Hepatocyte (in vitro differentiated cells): Measurements from ENCODE around the gene SOS2. TPM values are rescaled to one million over a fixed set of nuclear protein-coding genes. Genes with fewer than 3 reads are reported as not detected.

Source experiments
- DNase-seq: peaks from one replicate; pipeline ENCODE4 v3.0.0-alpha.2; 2016; ENCODE audit warnings: low spot score
- H2AFZ ChIP-seq: fragments of 200-600 bp; sonication (generic); 2 replicates; pipeline ENCODE4 v1.6.0; 2016; ENCODE audit warnings: antibody characterized with exemption, mild to moderate bottlenecking
- H3K27ac ChIP-seq: fragments of 200-600 bp; sonication (generic); 2 replicates; pipeline ENCODE4 v1.5.1; 2016; ENCODE audit warnings: mild to moderate bottlenecking
- H3K27me3 ChIP-seq: fragments of 200-600 bp; sonication (generic); 2 replicates; pipeline ENCODE4 v1.6.1; 2016
- H3K36me3 ChIP-seq: fragments of 200-600 bp; sonication (generic); replicated peaks from 2 replicates; pipeline ENCODE4 v1.5.1; 2016; ENCODE audit warnings: low read depth; ENCODE audit not compliant: insufficient read depth
- H3K4me1 ChIP-seq: fragments of 200-600 bp; sonication (generic); 2 replicates; pipeline ENCODE4 v1.5.1; 2016; ENCODE audit warnings: mild to moderate bottlenecking, moderate library complexity; ENCODE audit not compliant: insufficient read depth
- H3K4me2 ChIP-seq: fragments of 200-600 bp; sonication (generic); 2 replicates; pipeline ENCODE4 v1.6.0; 2016
- H3K4me3 ChIP-seq: fragments of 200-600 bp; sonication (generic); 2 replicates; pipeline ENCODE4 v1.5.1; 2016; ENCODE audit warnings: mild to moderate bottlenecking
- H3K79me2 ChIP-seq: fragments of 200-600 bp; sonication (generic); 2 replicates; pipeline ENCODE4 v1.6.0; 2017; ENCODE audit warnings: mild to moderate bottlenecking
- H3K9me2 ChIP-seq: fragments of 200-600 bp; sonication (generic); replicated peaks from 2 replicates; pipeline ENCODE4 v1.6.0; 2017; ENCODE audit warnings: mild to moderate bottlenecking; ENCODE audit not compliant: insufficient read depth
- H3K9me3 ChIP-seq: fragments of 200-600 bp; sonication (generic); 2 replicates; pipeline ENCODE4 v1.5.1; 2016; ENCODE audit warnings: low read depth, mild to moderate bottlenecking
- H4K20me1 ChIP-seq: fragments of 200-600 bp; sonication (generic); 2 replicates; pipeline ENCODE4 v1.6.0; 2016; ENCODE audit warnings: mild to moderate bottlenecking; ENCODE audit not compliant: insufficient read depth, poor library complexity, severe bottlenecking
- CTCF ChIP-seq: fragments of 200-600 bp; sonication (generic); IDR thresholded peaks from 2 replicates; pipeline ENCODE4 v1.5.1; 2016; ENCODE audit warnings: antibody characterized with exemption, mild to moderate bottlenecking; ENCODE audit not compliant: poor library complexity
- EZH2 ChIP-seq: fragments of 200-600 bp; sonication (generic); IDR thresholded peaks from 2 replicates; pipeline ENCODE4 v1.6.1; 2016; ENCODE audit warnings: antibody characterized with exemption, mild to moderate bottlenecking, borderline replicate concordance
- EZH2phosphoT487 ChIP-seq: fragments of 200-600 bp; sonication (generic); IDR thresholded peaks from one replicate; pipeline ENCODE4 v1.6.1; 2018; ENCODE audit warnings: antibody characterized with exemption, mild to moderate bottlenecking, low read depth, moderate library complexity; ENCODE audit not compliant: unreplicated experiment, severe bottlenecking
- WGBS: methylation state at CpG from one replicate; pipeline ENCODE4 v1.1.6; 2016; ENCODE audit warnings: low lambda C conversion rate; ENCODE audit errors: missing lambda C conversion rate; 5-methylcytosine and 5-hydroxymethylcytosine counted together
- polyA plus RNA-seq: library from polyadenylated mRNA; unstranded; fragments of >200 nt; fragmentation: Nextera tagmentation; extraction: Ambion mirVana; gene quantifications from 2 replicates; pipeline ENCODE4 v1.2.1, GENCODE V29; 2016
- total RNA-seq: library from RNA; depleted of rRNA; stranded (reverse); fragments of >200 nt; gene quantifications from 2 replicates; pipeline ENCODE4 v1.2.3, GENCODE V29; 2014

SOS2 gene
- total and polyA plus RNA-seq, 2 experiments from 2014 or later: 12.9 to 28.7 TPM

GRCh38 chr14:50139192-50139591, 92.2 kb downstream of the SOS2 start:
- no peaks in the 10 kb centered on the region for H3K79me2 ChIP-seq
- no peak overlapping the region for H3K27ac ChIP-seq
- H3K9me3 ChIP-seq: no peaks in the 10 kb centered on the region
- H2AFZ ChIP-seq: no peak overlapping the region
- H3K27me3 ChIP-seq: no peaks in the 10 kb centered on the region
- 93% methylated on average over 3 of the region's 3 CpGs for WGBS
- no peaks in the 10 kb centered on the region for H3K9me2 ChIP-seq
- DNase-seq: no peak
- no peak overlapping the region for H3K4me3 ChIP-seq
- H3K4me2 ChIP-seq: no peak overlapping the region
- no peak for TF ChIP-seq EZH2phosphoT487
- TF ChIP-seq CTCF: no peak
- no peak for TF ChIP-seq EZH2
- no peaks in the 10 kb centered on the region for H3K36me3 ChIP-seq
- no peaks in the 10 kb centered on the region for H3K4me1 ChIP-seq
- no peaks in the 10 kb centered on the region for H4K20me1 ChIP-seq

DNA sequence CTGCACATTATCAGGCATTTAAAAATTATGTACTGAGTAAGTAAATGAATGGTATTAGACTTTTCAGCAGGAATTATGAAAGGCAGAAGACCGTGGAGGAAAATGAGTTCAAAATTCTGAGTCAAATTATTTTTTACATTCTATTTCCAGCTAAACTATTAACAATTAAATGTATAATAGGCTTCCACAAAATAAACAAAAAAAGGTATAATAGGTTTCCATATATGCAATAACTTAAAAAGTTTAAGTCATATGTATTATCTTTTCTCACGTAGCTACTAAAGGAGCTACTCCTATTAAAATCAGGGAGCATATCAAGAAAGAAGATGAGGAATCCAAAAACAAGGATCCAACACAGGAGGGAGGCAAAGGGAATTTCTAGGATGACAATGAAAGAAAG, 103.6 kb downstream of the SOS2 start:
- Histone ChIP-seq H3K36me3 (peaks cover 7% of the 10 kb centered on the region), H3K9me2 (no peaks in the 10 kb centered on the region), H3K79me2 (no peaks in the 10 kb centered on the region), H3K27me3 (no peaks in the 10 kb centered on the region), H4K20me1 (no peaks in the 10 kb centered on the region), H2AFZ (no peak overlapping the region), H3K4me2 (no peak overlapping the region), H3K27ac (no peak overlapping the region), H3K4me1 (no peaks in the 10 kb centered on the region), H3K4me3 (no peak overlapping the region), H3K9me3 (no peaks in the 10 kb centered on the region)
- no peak for DNase-seq
- no peak for TF ChIP-seq EZH2
- no peak for TF ChIP-seq EZH2phosphoT487
- no peak for TF ChIP-seq CTCF
- 100% methylated on average over 2 of the region's 2 CpGs for WGBS

- Histone ChIP-seq H3K9me3 (no peaks in the 10 kb centered on the region), H3K27ac (no peak overlapping the region), H3K27me3 (no peaks in the 10 kb centered on the region), H3K79me2 (no peaks in the 10 kb centered on the region), H3K36me3 (peaks cover 7% of the 10 kb centered on the region), H3K9me2 (no peaks in the 10 kb centered on the region), H3K4me3 (no peak overlapping the region), H3K4me1 (no peaks in the 10 kb centered on the region), H4K20me1 (no peaks in the 10 kb centered on the region), H2AFZ (no peak overlapping the region), H3K4me2 (no peak overlapping the region)
- no peak for DNase-seq
- TF ChIP-seq EZH2phosphoT487 (no peak), EZH2 (no peak), CTCF (no peak)
- 89% methylated on average over 3 of the region's 3 CpGs for WGBS
Observed at GRCh38 chr14:50123062-50123461, 108.3 kb downstream of the SOS2 start.

- peaks cover 2% of the 10 kb centered on the region for H3K4me1 ChIP-seq
- H2AFZ ChIP-seq: no peak overlapping the region
- H3K27ac ChIP-seq: no peak overlapping the region
- WGBS: 95% methylated on average over 6 of the region's 6 CpGs
- H3K9me3 ChIP-seq: no peaks in the 10 kb centered on the region
- H4K20me1 ChIP-seq: no peaks in the 10 kb centered on the region
- H3K9me2 ChIP-seq: no peaks in the 10 kb centered on the region
- no peak overlapping the region for H3K4me2 ChIP-seq
- TF ChIP-seq EZH2 (no peak), EZH2phosphoT487 (no peak), CTCF (no peak)
- no peaks in the 10 kb centered on the region for H3K27me3 ChIP-seq
- H3K36me3 ChIP-seq: peaks cover 7% of the 10 kb centered on the region
- H3K4me3 ChIP-seq: no peak overlapping the region
- no peak for DNase-seq
- no peaks in the 10 kb centered on the region for H3K79me2 ChIP-seq
Observed at GRCh38 chr14:50122291-50122690, 109.1 kb downstream of the SOS2 start.
